DND-41 (cell line): ENCODE measurements around the gene RRP9.

Source experiments
- ATAC-seq: fragments of 200-7000 bp; cut with Tn5 transposase; 3 replicates; pipeline ENCODE4 v1.9.1; 2021; ENCODE audit warnings: low read depth; ENCODE audit not compliant: insufficient read depth
- DNase-seq: peaks from one replicate; pipeline ENCODE4 v3.0.0-alpha.2; 2020
- H2AFZ ChIP-seq: 2 replicates; pipeline ENCODE4 v1.6.0; 2012; ENCODE audit warnings: low read depth, low read length
- H3K27ac ChIP-seq: 2 replicates; pipeline ENCODE4 v1.5.1; 2012; ENCODE audit warnings: low read length, inconsistent platforms
- H3K27me3 ChIP-seq: fragments of 200-600 bp; sonication (generic); 2 replicates; pipeline ENCODE4 v1.6.0; 2012; ENCODE audit warnings: low read length, mild to moderate bottlenecking, inconsistent platforms; ENCODE audit not compliant: insufficient read depth, poor library complexity
- H3K36me3 ChIP-seq: 2 replicates; pipeline ENCODE4 v1.5.1; 2012; ENCODE audit warnings: low read length, inconsistent platforms; ENCODE audit not compliant: insufficient read depth
- H3K4me1 ChIP-seq: 2 replicates; pipeline ENCODE4 v1.5.1; 2012; ENCODE audit warnings: mild to moderate bottlenecking, low read length; ENCODE audit not compliant: insufficient read depth
- H3K4me2 ChIP-seq: 2 replicates; pipeline ENCODE4 v1.6.0; 2012; ENCODE audit warnings: mild to moderate bottlenecking, moderate library complexity, low read length, inconsistent platforms; ENCODE audit not compliant: insufficient read depth
- H3K4me3 ChIP-seq, 2 experiments: fragments of 200-600 bp in 1 of 2; shearing (Covaris generic) in 1 of 2; 2 replicates each; pipeline ENCODE4 v1.5.1; 2012 to 2016; ENCODE audit warnings: inconsistent platforms in 2 of 2, low read length in 2 of 2, mild to moderate bottlenecking in 2 of 2, low read depth in 1 of 2, moderate library complexity in 1 of 2
- H3K79me2 ChIP-seq: 2 replicates; pipeline ENCODE4 v1.6.0; 2012; ENCODE audit warnings: low read length, inconsistent platforms; ENCODE audit not compliant: insufficient read depth
- H3K9ac ChIP-seq: 2 replicates; pipeline ENCODE4 v1.6.0; 2012; ENCODE audit warnings: low read depth, mild to moderate bottlenecking, inconsistent platforms, low read length, moderate library complexity
- H3K9me3 ChIP-seq: 2 replicates; pipeline ENCODE4 v1.5.1; 2012; ENCODE audit warnings: low read length, moderate library complexity, mild to moderate bottlenecking, inconsistent platforms; ENCODE audit not compliant: insufficient read depth, severe bottlenecking
- H4K20me1 ChIP-seq: 2 replicates; pipeline ENCODE4 v1.6.0; 2012; ENCODE audit warnings: low read length; ENCODE audit not compliant: insufficient read depth
- EZH2 ChIP-seq: IDR thresholded peaks from 3 replicates; pipeline ENCODE4 v1.6.1; 2012; ENCODE audit warnings: borderline replicate concordance, low read depth, mild to moderate bottlenecking, moderate library complexity, low read length, inconsistent platforms; ENCODE audit not compliant: severe bottlenecking
- TF ChIP-seq, protein P1 (sequence below): IDR thresholded peaks from 2 replicates; pipeline ENCODE4 v1.5.1; 2012; ENCODE audit warnings: borderline replicate concordance, low read length, moderate library complexity, mild to moderate bottlenecking; ENCODE audit not compliant: poor library complexity, severe bottlenecking; ENCODE audit errors: extremely low read depth

The RRP9 gene

GRCh38 chr3:51938780-51939425 lies 2.8 kb downstream of the RRP9 start:
- Histone ChIP-seq H3K9ac (no peak overlapping the region), H3K4me3 (no peak overlapping the region), H3K79me2 (peaks cover 33% of the 10 kb centered on the region), H3K36me3 (peaks cover 55% of the 10 kb centered on the region), H2AFZ (no peak overlapping the region), H3K4me2 (peak overlapping the region; percentile 14; the same call in 1 of the 2 replicates), H3K9me3 (no peaks in the 10 kb centered on the region), H3K4me1 (peaks cover 41% of the 10 kb centered on the region), H3K27ac (no peak overlapping the region), H3K27me3 (no peaks in the 10 kb centered on the region), H4K20me1 (peaks cover 21% of the 10 kb centered on the region)
- ATAC-seq (no peak), DNase-seq (no peak)
- TF ChIP-seq, protein P1, sequence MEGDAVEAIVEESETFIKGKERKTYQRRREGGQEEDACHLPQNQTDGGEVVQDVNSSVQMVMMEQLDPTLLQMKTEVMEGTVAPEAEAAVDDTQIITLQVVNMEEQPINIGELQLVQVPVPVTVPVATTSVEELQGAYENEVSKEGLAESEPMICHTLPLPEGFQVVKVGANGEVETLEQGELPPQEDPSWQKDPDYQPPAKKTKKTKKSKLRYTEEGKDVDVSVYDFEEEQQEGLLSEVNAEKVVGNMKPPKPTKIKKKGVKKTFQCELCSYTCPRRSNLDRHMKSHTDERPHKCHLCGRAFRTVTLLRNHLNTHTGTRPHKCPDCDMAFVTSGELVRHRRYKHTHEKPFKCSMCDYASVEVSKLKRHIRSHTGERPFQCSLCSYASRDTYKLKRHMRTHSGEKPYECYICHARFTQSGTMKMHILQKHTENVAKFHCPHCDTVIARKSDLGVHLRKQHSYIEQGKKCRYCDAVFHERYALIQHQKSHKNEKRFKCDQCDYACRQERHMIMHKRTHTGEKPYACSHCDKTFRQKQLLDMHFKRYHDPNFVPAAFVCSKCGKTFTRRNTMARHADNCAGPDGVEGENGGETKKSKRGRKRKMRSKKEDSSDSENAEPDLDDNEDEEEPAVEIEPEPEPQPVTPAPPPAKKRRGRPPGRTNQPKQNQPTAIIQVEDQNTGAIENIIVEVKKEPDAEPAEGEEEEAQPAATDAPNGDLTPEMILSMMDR, result no peak
- no peak for TF ChIP-seq EZH2

DNA sequence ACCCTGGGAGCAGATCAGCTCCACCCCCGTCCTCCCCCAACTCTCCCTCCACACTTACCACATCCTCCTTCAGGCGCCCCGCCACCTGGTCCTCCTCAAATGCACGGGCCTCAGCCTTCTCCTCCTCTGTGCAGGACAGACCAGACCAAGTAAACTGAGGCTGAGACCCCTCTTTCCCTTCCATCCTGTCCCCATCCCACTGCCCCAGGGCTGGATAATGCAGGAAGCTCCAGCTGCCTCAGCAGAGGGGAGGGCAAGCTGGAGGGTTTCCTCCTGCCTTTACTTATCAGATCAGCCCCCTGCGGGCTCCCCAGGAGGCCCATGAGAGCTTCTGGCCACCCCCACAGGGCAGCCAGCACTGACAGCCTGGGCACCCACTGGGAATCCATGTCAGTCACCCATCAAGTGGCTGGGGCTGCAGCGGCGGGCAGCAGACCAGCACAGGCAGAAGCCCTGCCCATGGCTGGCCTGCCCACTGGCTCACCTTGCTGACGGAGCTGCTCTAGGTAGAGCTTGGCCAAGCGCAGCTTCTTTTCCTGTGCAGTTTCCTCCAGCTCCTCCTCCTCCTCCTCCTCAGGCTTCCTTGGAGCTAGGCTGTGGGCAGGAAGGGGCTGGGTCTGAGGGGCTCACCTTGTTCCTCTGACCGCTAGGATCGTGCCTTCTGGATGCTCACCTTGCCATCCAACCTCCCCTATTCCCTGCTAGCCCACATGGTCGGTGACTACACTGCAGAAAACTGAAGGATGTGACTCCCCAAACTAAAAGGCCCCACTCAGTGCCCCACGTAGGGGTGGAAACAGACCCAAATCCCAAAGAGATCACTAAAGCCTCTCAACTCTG lies 3.9 kb downstream of the RRP9 start:
- no peak overlapping the region for H3K27ac ChIP-seq
- no peak overlapping the region for H2AFZ ChIP-seq
- H3K4me3 ChIP-seq, result no peak overlapping the region
- peaks cover 33% of the 10 kb centered on the region for H3K79me2 ChIP-seq
- peaks cover 30% of the 10 kb centered on the region for H4K20me1 ChIP-seq
- TF ChIP-seq, protein P1, result no peak
- no peak for TF ChIP-seq EZH2
- H3K36me3 ChIP-seq, result peaks cover 64% of the 10 kb centered on the region
- no peaks in the 10 kb centered on the region for H3K27me3 ChIP-seq
- no peak overlapping the region for H3K4me2 ChIP-seq
- peaks cover 32% of the 10 kb centered on the region for H3K4me1 ChIP-seq
- no peaks in the 10 kb centered on the region for H3K9me3 ChIP-seq
- no peak for ATAC-seq
- no peak for DNase-seq
- no peak overlapping the region for H3K9ac ChIP-seq

- TF ChIP-seq, protein P1, result no peak
- no peak for TF ChIP-seq EZH2
- no peaks in the 10 kb centered on the region for H3K27me3 ChIP-seq
- ATAC-seq, result no peak
- H3K36me3 ChIP-seq, result peaks cover 65% of the 10 kb centered on the region
- peaks cover 30% of the 10 kb centered on the region for H4K20me1 ChIP-seq
- H3K4me2 ChIP-seq, result no peak overlapping the region
- no peak overlapping the region for H3K4me3 ChIP-seq
- no peak overlapping the region for H2AFZ ChIP-seq
- no peak overlapping the region for H3K27ac ChIP-seq
- no peak overlapping the region for H3K9ac ChIP-seq
- H3K4me1 ChIP-seq, result peaks cover 26% of the 10 kb centered on the region
- H3K9me3 ChIP-seq, result no peaks in the 10 kb centered on the region
- DNase-seq, result no peak
- peaks cover 30% of the 10 kb centered on the region for H3K79me2 ChIP-seq
Observed at GRCh38 chr3:51937014-51937413, 4.7 kb downstream of the RRP9 start.
